HEK293 (cell line): ENCODE data around the gene TMEM106C.

Experiments used
- ATF2 ChIP-seq: fragments of 450-650 bp; formaldehyde crosslinking; IDR thresholded peaks from 2 replicates; pipeline ENCODE4 v1.5.1; 2016; ENCODE audit warnings: missing biosample characterization, missing genetic modification characterization, low read depth
- FEZF1 ChIP-seq: fragments of 450-650 bp; formaldehyde crosslinking; IDR thresholded peaks from 2 replicates; pipeline ENCODE4 v1.5.1; 2016; ENCODE audit warnings: missing biosample characterization, missing genetic modification characterization
- MYNN ChIP-seq: fragments of 450-650 bp; formaldehyde crosslinking; IDR thresholded peaks from 2 replicates; pipeline ENCODE4 v1.5.1; 2016; ENCODE audit warnings: missing biosample characterization, missing genetic modification characterization, borderline replicate concordance
- ZBTB26 ChIP-seq: fragments of 450-650 bp; formaldehyde crosslinking; optimal IDR thresholded peaks from 2 replicates; pipeline ENCODE3; 2016; ENCODE audit warnings: missing biosample characterization, mild to moderate bottlenecking, missing genetic modification characterization
- ZFHX2 ChIP-seq: fragments of 450-650 bp; formaldehyde crosslinking; conservative IDR thresholded peaks from 2 replicates; pipeline ENCODE4 v1.5.1; 2016; ENCODE audit warnings: missing biosample characterization, missing genetic modification characterization
- ZNF16 ChIP-seq: fragments of 450-650 bp; formaldehyde crosslinking; IDR thresholded peaks from 2 replicates; pipeline ENCODE4 v1.5.1; 2016; ENCODE audit warnings: low read depth, missing biosample characterization, missing genetic modification characterization
- ZNF174 ChIP-seq: fragments of 450-650 bp; formaldehyde crosslinking; IDR thresholded peaks from 2 replicates; pipeline ENCODE4 v1.5.0; 2017; ENCODE audit warnings: missing biosample characterization, mild to moderate bottlenecking, missing genetic modification characterization
- ZNF335 ChIP-seq: fragments of 450-650 bp; formaldehyde crosslinking; conservative IDR thresholded peaks from 2 replicates; pipeline ENCODE4 v1.5.1; 2016; ENCODE audit warnings: missing biosample characterization, missing genetic modification characterization
- ZNF558 ChIP-seq: fragments of 450-650 bp; formaldehyde crosslinking; IDR thresholded peaks from 2 replicates; pipeline ENCODE4 v1.5.1; 2016; ENCODE audit warnings: missing biosample characterization, missing genetic modification characterization
- ZNF704 ChIP-seq: fragments of 450-650 bp; formaldehyde crosslinking; IDR thresholded peaks from 2 replicates; pipeline ENCODE4 v1.5.1; 2016; ENCODE audit warnings: missing biosample characterization, missing genetic modification characterization
- ZNF747 ChIP-seq: fragments of 450-650 bp; formaldehyde crosslinking; IDR thresholded peaks from 2 replicates; pipeline ENCODE4 v1.5.1; 2016; ENCODE audit warnings: missing biosample characterization, missing genetic modification characterization
- ZSCAN30 ChIP-seq: fragments of 450-650 bp; IDR thresholded peaks from 2 replicates; pipeline ENCODE4 v1.5.1; 2018; ENCODE audit warnings: missing biosample characterization, mild to moderate bottlenecking, missing genetic modification characterization, moderate library complexity
- TF ChIP-seq, protein P1 (sequence below): fragments of 450-650 bp; formaldehyde crosslinking; IDR thresholded peaks from 2 replicates; pipeline ENCODE4 v1.5.1; 2016; ENCODE audit warnings: missing biosample characterization, missing genetic modification characterization

DNA sequence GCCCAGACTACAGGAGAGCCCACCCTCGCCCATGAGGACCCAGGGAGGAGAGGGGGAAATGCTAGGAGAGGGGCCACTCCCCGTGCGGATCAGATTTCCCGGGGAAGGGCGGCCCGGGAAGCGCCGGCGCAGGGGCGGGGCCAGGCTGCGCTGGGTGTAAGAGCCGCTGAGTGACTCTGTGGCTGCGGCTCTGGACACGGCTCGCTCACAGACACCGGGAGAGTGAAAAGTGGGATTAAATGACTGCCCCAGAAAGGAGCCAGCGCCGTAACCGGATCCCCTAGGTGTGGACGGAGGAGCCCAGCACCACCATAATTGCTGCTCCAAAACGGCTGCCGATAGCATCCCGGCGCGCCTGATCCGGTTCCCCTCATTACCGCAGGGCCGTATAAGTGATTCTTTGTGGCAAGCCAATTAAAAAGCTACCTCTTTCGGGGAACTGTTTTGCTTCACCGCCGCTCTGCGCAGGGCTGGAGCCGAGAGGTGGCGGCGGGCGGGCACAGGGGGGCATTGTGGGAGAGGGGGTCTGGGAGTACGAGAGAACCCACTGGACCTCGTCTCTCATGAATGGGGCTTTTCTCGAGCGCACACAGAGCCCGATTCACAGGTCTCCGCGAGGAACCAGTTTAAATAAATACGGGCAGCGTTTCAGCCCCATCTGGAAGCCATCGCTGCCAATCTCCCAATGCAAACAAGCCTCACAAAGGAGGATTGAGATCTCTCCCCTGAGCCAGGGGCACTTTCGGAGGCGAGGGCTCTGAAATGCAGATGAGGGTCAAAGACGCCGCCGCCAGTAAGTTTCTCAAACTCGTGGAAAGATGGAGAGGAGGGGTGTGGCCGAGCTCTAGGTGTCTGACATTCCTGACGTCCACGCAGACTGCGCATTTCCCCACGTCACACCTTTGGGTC is 38.4 kb downstream of the TMEM106C start:
- TF ChIP-seq ZNF747 (tag by site-specific recombination) (no peak), ZBTB26 (peak; percentile 57), ATF2 (no peak), ZNF558 (tag by site-specific recombination) (no peak), ZFHX2 (tag by site-specific recombination) (no peak; the same call in 1 of the 2 replicates), MYNN (tag by site-specific recombination) (no peak), FEZF1 (tag by site-specific recombination) (no peak), ZNF174 (tag by site-specific recombination) (no peak), ZNF704 (no peak), ZSCAN30 (tag by site-specific recombination) (0 out of 2 replicates have a peak, but pooled peaks have one; percentile 59), ZNF335 (tag by site-specific recombination) (peak; percentile 94), ZNF16 (tag by site-specific recombination) (no peak)
- TF ChIP-seq, protein P1, sequence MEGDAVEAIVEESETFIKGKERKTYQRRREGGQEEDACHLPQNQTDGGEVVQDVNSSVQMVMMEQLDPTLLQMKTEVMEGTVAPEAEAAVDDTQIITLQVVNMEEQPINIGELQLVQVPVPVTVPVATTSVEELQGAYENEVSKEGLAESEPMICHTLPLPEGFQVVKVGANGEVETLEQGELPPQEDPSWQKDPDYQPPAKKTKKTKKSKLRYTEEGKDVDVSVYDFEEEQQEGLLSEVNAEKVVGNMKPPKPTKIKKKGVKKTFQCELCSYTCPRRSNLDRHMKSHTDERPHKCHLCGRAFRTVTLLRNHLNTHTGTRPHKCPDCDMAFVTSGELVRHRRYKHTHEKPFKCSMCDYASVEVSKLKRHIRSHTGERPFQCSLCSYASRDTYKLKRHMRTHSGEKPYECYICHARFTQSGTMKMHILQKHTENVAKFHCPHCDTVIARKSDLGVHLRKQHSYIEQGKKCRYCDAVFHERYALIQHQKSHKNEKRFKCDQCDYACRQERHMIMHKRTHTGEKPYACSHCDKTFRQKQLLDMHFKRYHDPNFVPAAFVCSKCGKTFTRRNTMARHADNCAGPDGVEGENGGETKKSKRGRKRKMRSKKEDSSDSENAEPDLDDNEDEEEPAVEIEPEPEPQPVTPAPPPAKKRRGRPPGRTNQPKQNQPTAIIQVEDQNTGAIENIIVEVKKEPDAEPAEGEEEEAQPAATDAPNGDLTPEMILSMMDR (tag by site-specific recombination), result no peak
